HT1080 (cell line): Measurements from ENCODE around the gene HSPA12A. TPM values are rescaled to one million over a fixed set of nuclear protein-coding genes. Genes with fewer than 3 reads are reported as not detected.

Source experiments
- DNase-seq: peaks from one replicate; pipeline ENCODE4 v3.0.0-alpha.2; 2015; ENCODE audit warnings: low read depth
- total RNA-seq: library from RNA; depleted of rRNA; stranded (reverse); fragments of >200 nt; shearing (Covaris generic); gene quantifications from 2 replicates; pipeline ENCODE4 v1.2.3, GENCODE V29; 2014; rRNA removed

Gene HSPA12A
- total RNA-seq, 1 experiment from 2014 or later, result 3.4 TPM

- no peak for DNase-seq
These were observed 109.2 kb downstream of the HSPA12A start for GRCh38 chr10:116633216-116633600.

GRCh38 chr10:116632596-116633215 lies 109.7 kb downstream of the HSPA12A start:
- DNase-seq, result no peak

GRCh38 chr10:116631871-116632295 lies 110.5 kb downstream of the HSPA12A start:
- DNase-seq, result no peak

GRCh38 chr10:116630020-116630419 lies 112.3 kb downstream of the HSPA12A start:
- no peak for DNase-seq

GRCh38 chr10:116629340-116629739 lies 113.0 kb downstream of the HSPA12A start:
- no peak for DNase-seq

- peak; percentile 14 for DNase-seq
These were observed 114.9 kb downstream of the HSPA12A start for GRCh38 chr10:116627386-116627933.

- DNase-seq, result no peak
These were observed 115.6 kb downstream of the HSPA12A start for GRCh38 chr10:116626815-116627214.

GRCh38 chr10:116625845-116626244 lies 116.5 kb downstream of the HSPA12A start:
- DNase-seq, result no peak

- DNase-seq, result no peak
These were observed 120.3 kb downstream of the HSPA12A start for GRCh38 chr10:116621934-116622655.

GRCh38 chr10:116621476-116621875 lies 120.9 kb downstream of the HSPA12A start:
- DNase-seq, result no peak

Other genes with a start within 250 kb of the HSPA12A start
- gene PNLIP, start 196.6 kb downstream of the HSPA12A start, total RNA-seq, result not detected in 2 replicates
- gene PNLIPRP1, start 151.6 kb downstream of the HSPA12A start, total RNA-seq, result not detected in 2 replicates
- gene PNLIPRP2, start 121.6 kb downstream of the HSPA12A start, total RNA-seq, result not detected in 2 replicates
- not detected in 2 replicates for gene ENO4, start 106.9 kb upstream of the HSPA12A start, total RNA-seq